IMR-90 (cell line): ENCODE data around the gene IL15RA. TPM values are rescaled to one million over a fixed set of nuclear protein-coding genes. Genes with fewer than 3 reads are reported as not detected.

Source experiments
- ATAC-seq: fragments of 200-7000 bp; cut with Tn5 transposase; 2 replicates; pipeline ENCODE4 v1.9.1; 2020; ENCODE audit warnings: low read depth, mild to moderate bottlenecking, moderate library complexity
- BruUV-seq: library from RNA; stranded (reverse); fragments of 400-500 nt; replicated peaks from 2 replicates; lab custom pipeline; 2021; lab: Mats Ljungman, UMichigan
- CTCF ChIA-PET: fragments of 300-600 bp; formaldehyde crosslinking; extraction: SDS; loops from one replicate; lab custom pipeline; 2021; ENCODE audit warnings: antibody characterized with exemption; lab: Yijun Ruan, JAX
- POLR2A ChIA-PET: fragments of 300-600 bp; sonication (Branson Sonifier 250); formaldehyde crosslinking; loops from one replicate; lab custom pipeline; 2022; ENCODE audit warnings: antibody characterized with exemption; ENCODE audit not compliant: unreplicated experiment; lab: Charles Lee
- DNase-seq: peaks from one replicate; pipeline ENCODE4 v3.0.0; 2013
- H2AFZ ChIP-seq: replicated peaks from 2 replicates; pipeline ENCODE3; 2013; ENCODE audit warnings: low read length, mild to moderate bottlenecking; ENCODE audit not compliant: poor library complexity
- H2AK5ac ChIP-seq: 2 replicates; pipeline ENCODE4 v1.6.1; 2013; ENCODE audit warnings: low read depth, low read length, inconsistent platforms
- H2AK9ac ChIP-seq: replicated peaks from 2 replicates; pipeline ENCODE3; 2013; ENCODE audit warnings: mild to moderate bottlenecking, low read depth, low read length, moderate library complexity; ENCODE audit not compliant: poor library complexity
- H2BK120ac ChIP-seq: 2 replicates; pipeline ENCODE4 v1.6.1; 2013; ENCODE audit warnings: low read depth, low read length, inconsistent platforms
- H2BK15ac ChIP-seq: 3 replicates; pipeline ENCODE4 v1.6.1; 2013; ENCODE audit warnings: low read depth, low read length, inconsistent platforms
- H2BK20ac ChIP-seq: 2 replicates; pipeline ENCODE4 v1.6.1; 2013; ENCODE audit warnings: low read depth, mild to moderate bottlenecking, inconsistent platforms, low read length, moderate library complexity
- H2BK5ac ChIP-seq: 2 replicates; pipeline ENCODE4 v1.6.1; 2013; ENCODE audit warnings: mild to moderate bottlenecking, low read depth, low read length, inconsistent platforms; ENCODE audit not compliant: poor library complexity, severe bottlenecking
- H3K14ac ChIP-seq: replicated peaks from 2 replicates; pipeline ENCODE4 v1.6.1; 2013; ENCODE audit warnings: low read depth, low read length, inconsistent platforms
- H3K18ac ChIP-seq: 2 replicates; pipeline ENCODE4 v1.6.1; 2013; ENCODE audit warnings: low read depth, low read length, control low read depth
- H3K23ac ChIP-seq: 2 replicates; pipeline ENCODE4 v1.6.1; 2013; ENCODE audit warnings: low read depth, low read length, inconsistent platforms
- H3K27ac ChIP-seq: 2 replicates; pipeline ENCODE4 v1.5.1; 2013; ENCODE audit warnings: mild to moderate bottlenecking, control low read depth, low read length; ENCODE audit not compliant: insufficient read depth
- H3K27me3 ChIP-seq: 2 replicates; pipeline ENCODE4 v1.6.1; 2013; ENCODE audit warnings: low read length; ENCODE audit not compliant: control insufficient read depth, insufficient read depth
- H3K36me3 ChIP-seq: 2 replicates; pipeline ENCODE4 v1.6.1; 2013; ENCODE audit warnings: low read length, mixed read lengths; ENCODE audit not compliant: control insufficient read depth, insufficient read depth
- H3K4ac ChIP-seq: 2 replicates; pipeline ENCODE4 v1.6.1; 2013; ENCODE audit warnings: low read depth, low read length, inconsistent platforms
- H3K4me1 ChIP-seq: 2 replicates; pipeline ENCODE4 v1.6.1; 2013; ENCODE audit warnings: low read length, mixed read lengths; ENCODE audit not compliant: control insufficient read depth, insufficient read depth
- H3K4me2 ChIP-seq: 2 replicates; pipeline ENCODE4 v1.6.1; 2013; ENCODE audit warnings: low read depth, mild to moderate bottlenecking, control low read depth, low read length, moderate library complexity
- H3K4me3 ChIP-seq: 2 replicates; pipeline ENCODE4 v1.5.1; 2013; ENCODE audit warnings: low read depth, mild to moderate bottlenecking, control low read depth, low read length, moderate library complexity; ENCODE audit not compliant: insufficient read depth
- H3K56ac ChIP-seq: 2 replicates; pipeline ENCODE4 v1.6.1; 2013; ENCODE audit warnings: low read length, inconsistent platforms; ENCODE audit not compliant: insufficient read depth; ENCODE audit errors: extremely low read depth
- H3K79me1 ChIP-seq, 2 experiments: 2 replicates each; pipeline ENCODE4 v1.6.1; 2013; ENCODE audit warnings: low read length in 2 of 2, inconsistent platforms in 1 of 2, low read depth in 1 of 2
- H3K9ac ChIP-seq: 2 replicates; pipeline ENCODE4 v1.6.1; 2013; ENCODE audit warnings: low read depth, low read length, control low read depth
- H3K9me1 ChIP-seq: 2 replicates; pipeline ENCODE4 v1.6.1; 2013; ENCODE audit warnings: low read length, inconsistent platforms; ENCODE audit not compliant: insufficient read depth
- H3K9me3 ChIP-seq: 2 replicates; pipeline ENCODE4 v1.6.1; 2013; ENCODE audit warnings: low read length; ENCODE audit not compliant: control insufficient read depth, insufficient read depth
- H4K20me1 ChIP-seq: 2 replicates; pipeline ENCODE4 v1.6.1; 2013; ENCODE audit warnings: low read length, inconsistent platforms; ENCODE audit not compliant: insufficient read depth
- H4K5ac ChIP-seq: 2 replicates; pipeline ENCODE4 v1.6.1; 2013; ENCODE audit warnings: mild to moderate bottlenecking, low read depth, low read length, control low read depth
- H4K8ac ChIP-seq, 2 experiments: 2 replicates each; pipeline ENCODE4 v1.6.1; 2013; ENCODE audit warnings: low read depth in 2 of 2, low read length in 2 of 2, control low read depth in 1 of 2, inconsistent platforms in 1 of 2
- H4K91ac ChIP-seq: 2 replicates; pipeline ENCODE4 v1.6.1; 2013; ENCODE audit warnings: low read depth, low read length, inconsistent platforms; ENCODE audit not compliant: insufficient read depth
- BHLHE40 ChIP-seq: fragments of 150-350 bp; IDR thresholded peaks from 2 replicates; pipeline ENCODE4 v1.6.1; 2016; ENCODE audit warnings: mild to moderate bottlenecking, low read depth, low read length
- CEBPB ChIP-seq: IDR thresholded peaks from 2 replicates; pipeline ENCODE4 v1.6.1; 2012; ENCODE audit warnings: low read depth, low read length, improper control_type of control experiment
- CHD1 ChIP-seq: IDR thresholded peaks from 2 replicates; pipeline ENCODE4 v1.6.1; 2012; ENCODE audit warnings: low read depth, low read length, improper control_type of control experiment
- CTCF ChIP-seq: conservative IDR thresholded peaks from 2 replicates; pipeline ENCODE4 v1.5.1; 2012; ENCODE audit warnings: mild to moderate bottlenecking, low read depth, low read length, improper control_type of control experiment
- ELK1 ChIP-seq: fragments of 150-350 bp; IDR thresholded peaks from 2 replicates; pipeline ENCODE4 v1.6.1; 2016; ENCODE audit warnings: low read depth, mild to moderate bottlenecking, low read length, moderate library complexity, borderline replicate concordance
- FOS ChIP-seq: fragments of 150-350 bp; IDR thresholded peaks from 2 replicates; pipeline ENCODE4 v1.6.1; 2016; ENCODE audit warnings: low read depth, low read length
- MAFK ChIP-seq: IDR thresholded peaks from 2 replicates; pipeline ENCODE4 v1.6.1; 2012; ENCODE audit warnings: low read depth, low read length, improper control_type of control experiment
- MAZ ChIP-seq: IDR thresholded peaks from 2 replicates; pipeline ENCODE4 v1.6.1; 2012; ENCODE audit warnings: low read depth, mild to moderate bottlenecking, low read length, improper control_type of control experiment, moderate library complexity, borderline replicate concordance
- MXI1 ChIP-seq: IDR thresholded peaks from 2 replicates; pipeline ENCODE4 v1.6.1; 2012; ENCODE audit warnings: low read depth, mild to moderate bottlenecking, low read length, moderate library complexity, borderline replicate concordance
- NFE2L2 ChIP-seq: fragments of 150-350 bp; IDR thresholded peaks from 2 replicates; pipeline ENCODE4 v1.6.1; 2016; ENCODE audit warnings: low read depth, mild to moderate bottlenecking, low read length
- POLR2A ChIP-seq: IDR thresholded peaks from 2 replicates; pipeline ENCODE4 v1.6.1; 2012; ENCODE audit warnings: mild to moderate bottlenecking, low read depth, low read length
- RAD21 ChIP-seq: IDR thresholded peaks from 2 replicates; pipeline ENCODE4 v1.6.1; 2012; ENCODE audit warnings: low read length, improper control_type of control experiment
- RCOR1 ChIP-seq: IDR thresholded peaks from 2 replicates; pipeline ENCODE4 v1.6.1; 2012; ENCODE audit warnings: mild to moderate bottlenecking, low read length, improper control_type of control experiment; ENCODE audit not compliant: insufficient replicate concordance
- RFX5 ChIP-seq: IDR thresholded peaks from 2 replicates; pipeline ENCODE4 v1.8.0; 2012; ENCODE audit warnings: low read depth, mild to moderate bottlenecking, low read length, moderate library complexity
- SMC3 ChIP-seq: fragments of 150-350 bp; IDR thresholded peaks from 2 replicates; pipeline ENCODE4 v1.6.1; 2016; ENCODE audit warnings: low read depth, mild to moderate bottlenecking, antibody characterized with exemption, low read length, moderate library complexity
- USF2 ChIP-seq: fragments of 150-350 bp; IDR thresholded peaks from 2 replicates; pipeline ENCODE4 v1.6.1; 2017; ENCODE audit warnings: mild to moderate bottlenecking, antibody characterized with exemption, low read length, low read depth
- WGBS, 2 experiments: methylation state at CpG; one replicate each; pipeline versions ENCODE4 v1.1.5 to v1.1.7; 2013; ENCODE audit warnings: missing lambda C conversion rate in 2 of 2; ENCODE audit not compliant: insufficient read length in 1 of 2; ENCODE audit errors: extremely low coverage in 2 of 2; 5-methylcytosine and 5-hydroxymethylcytosine counted together
- dilution Hi-C: fragments of 300-500 bp; cut with HindIII; formaldehyde crosslinking; loops from one replicate; pipeline ENCODE4 v1.14.3; 2018; ENCODE audit warnings: low sequenced_read_pairs; ENCODE audit not compliant: unreplicated experiment
- in situ Hi-C: fragments of 300-500 bp; cut with MboI; formaldehyde crosslinking; loops from 3 replicates; pipeline ENCODE4 v1.14.3; 2019; ENCODE audit warnings: low sequenced_read_pairs, inconsistent platforms, mixed read lengths
- intact Hi-C: fragments of 100-400 bp; cut with micrococcal nuclease; formaldehyde crosslinking; loops from 2 replicates; pipeline ENCODE4 v1.10.0; 2022
- polyA plus RNA-seq, 3 experiments: library from polyadenylated mRNA; depleted of rRNA; stranded (reverse); fragments of >200 nt; gene quantifications; 2 replicates each; pipeline ENCODE4 v1.2.3, GENCODE V29; 2012; ENCODE audit warnings: low replicate concordance in 1 of 3
- total RNA-seq: library from RNA; depleted of rRNA; stranded (reverse); fragments of >200 nt; gene quantifications from 2 replicates; pipeline ENCODE4 v1.2.3, GENCODE V29; 2012

IL15RA gene
- total and polyA plus RNA-seq, 2 of the 4 experiments (the other 2 are of a cell fraction), result 2.0 to 7.6 TPM

- H2BK15ac ChIP-seq, result no peak overlapping the region
- no TSS peak for BruUV-seq
- no peaks in the 10 kb centered on the region for H4K20me1 ChIP-seq
- dilution Hi-C loops (no loop called here), in situ Hi-C loops (no loop called here), intact Hi-C loops (no loop called here)
- no peak overlapping the region for H2AK5ac ChIP-seq
- H2BK20ac ChIP-seq, result no peak overlapping the region
- TF ChIP-seq CEBPB (no peak), CTCF (no peak), BHLHE40 (no peak), FOS (no peak), NFE2L2 (no peak), RAD21 (no peak), RCOR1 (no peak), MAZ (no peak), USF2 (no peak), POLR2A (no peak), RFX5 (no peak), CHD1 (no peak), MAFK (no peak), SMC3 (no peak), MXI1 (no peak), ELK1 (no peak)
- no peak overlapping the region for H3K14ac ChIP-seq
- H2BK5ac ChIP-seq, result no peak overlapping the region
- 0% methylated on average over 1 of the region's 4 CpGs; no CpG with 5 or more reads in 1 of the 2 experiments for WGBS, 2 experiments
- H2AFZ ChIP-seq, result no peak overlapping the region
- H3K4ac ChIP-seq, result no peak overlapping the region
- H3K36me3 ChIP-seq, result no peaks in the 10 kb centered on the region
- no peak overlapping the region for H4K5ac ChIP-seq
- no peak overlapping the region for H3K23ac ChIP-seq
- ATAC-seq (no peak), DNase-seq (no peak)
- H3K4me3 ChIP-seq, result no peak overlapping the region
- ChIA-PET POLR2A (no interaction called here), CTCF (no interaction called here)
- no peaks in the 10 kb centered on the region; the same call in 1 of the 2 replicates for H3K9me1 ChIP-seq
- no peak overlapping the region for H2AK9ac ChIP-seq
- H3K27me3 ChIP-seq, result peaks cover 4% of the 10 kb centered on the region
- H3K9ac ChIP-seq, result no peak overlapping the region
- no peak overlapping the region for H4K8ac ChIP-seq
- H3K4me2 ChIP-seq, result no peak overlapping the region
- no peaks in the 10 kb centered on the region for H3K79me1 ChIP-seq
- no peak overlapping the region for H3K56ac ChIP-seq
- H3K18ac ChIP-seq, result no peak overlapping the region; the same call in 1 of the 2 replicates
- no peak overlapping the region for H4K91ac ChIP-seq
- no peak overlapping the region for H3K27ac ChIP-seq
- peaks cover 4% of the 10 kb centered on the region; the same call in 1 of the 2 replicates for H3K4me1 ChIP-seq
- no peak overlapping the region for H2BK120ac ChIP-seq
- H3K9me3 ChIP-seq, result peaks cover 4% of the 10 kb centered on the region
Measured at GRCh38 chr10:5987747-5988146, 10.4 kb upstream of the IL15RA start.
